ENCODE measurements around the gene JCAD. TPM values are rescaled to one million over a fixed set of nuclear protein-coding genes. Genes with fewer than 3 reads are reported as not detected.

Gene JCAD
- total and polyA plus RNA-seq, 2 experiments from 2014 or later, result 0.78 to 2.1 TPM

GRCh38 chr10:30032125-30032524, 27.3 kb downstream of the JCAD start (continued):
- TF ChIP-seq EZH2 (IDR thresholded peaks at IDR 0.05; ENCODE audit: low read depth, unreplicated experiment), result no peak
- no peak for TF ChIP-seq EZH2phosphoT487 (IDR thresholded peaks at IDR 0.05; ENCODE audit: unreplicated experiment)
- no peak for TF ChIP-seq STAT1 (IDR thresholded peaks at IDR 0.05; ENCODE audit: unreplicated experiment)
- no peak for TF ChIP-seq ETS1 (IDR thresholded peaks at IDR 0.05)
- TF ChIP-seq JUNB (IDR thresholded peaks at IDR 0.05; ENCODE audit: unreplicated experiment), result no peak

- H3K27me3 ChIP-seq (ENCODE audit: insufficient read depth), result no peaks in the 10 kb centered on the region
- Mint-ChIP-seq H3K36me3 (ENCODE audit: low read depth) (no peaks in the 10 kb centered on the region), H3K27me3 (ENCODE audit: insufficient read depth, low read depth, poor library complexity) (peaks cover 2% of the 10 kb centered on the region), H3K27ac (no peak overlapping the region), H3K9me3 (no peaks in the 10 kb centered on the region), H3K4me3 (no peak overlapping the region), H3K4me1 (peaks cover 24% of the 10 kb centered on the region)
- H3K36me3 ChIP-seq (ENCODE audit: insufficient read depth), result no peaks in the 10 kb centered on the region
- no peak overlapping the region for H3K4me2 ChIP-seq
- H3K27ac ChIP-seq (ENCODE audit: low read depth), result no peak overlapping the region
- H2AFZ ChIP-seq, result no peak overlapping the region
- no peaks in the 10 kb centered on the region for H3F3A ChIP-seq (replicated peaks; ENCODE audit: low read depth)
- peaks cover 10% of the 10 kb centered on the region for H3K4me1 ChIP-seq (ENCODE audit: insufficient read depth)
- no peaks in the 10 kb centered on the region for H3K9me2 ChIP-seq (ENCODE audit: insufficient read depth)
- H3K4me3 ChIP-seq, result no peak overlapping the region
- no peaks in the 10 kb centered on the region for H4K20me1 ChIP-seq (replicated peaks; ENCODE audit: insufficient read depth)
- no peaks in the 10 kb centered on the region for H3K79me2 ChIP-seq (replicated peaks; ENCODE audit: insufficient read depth)
- DNase-seq (ENCODE audit: low spot score) (no peak), ATAC-seq (no peak)
- TF ChIP-seq CREB1 (CRISPR knock-in tag; IDR thresholded peaks at IDR 0.05; ENCODE audit: low read depth) (no peak), REST (IDR thresholded peaks at IDR 0.05; ENCODE audit: unreplicated experiment) (no peak), STAT1 (IDR thresholded peaks at IDR 0.05; ENCODE audit: unreplicated experiment) (no peak), POLR2AphosphoS5 (IDR thresholded peaks at IDR 0.05; ENCODE audit: low read depth) (no peak), ZNF331 (CRISPR knock-in tag; IDR thresholded peaks at IDR 0.05; ENCODE audit: low read depth) (no peak), JUNB (IDR thresholded peaks at IDR 0.05; ENCODE audit: unreplicated experiment) (no peak)
These were observed 29.5 kb downstream of the JCAD start for GRCh38 chr10:30029872-30030256.

All from GM23338 (cell line).